Fibroblast of gingiva (primary cell): ENCODE results near the gene TAP2.

Experiments
- DNase-seq: peaks from one replicate; pipeline ENCODE4 v3.0.0-alpha.2; 2011; ENCODE audit warnings: low read depth

TAP2 gene

GRCh38 chr6:32792901-32793435, 45.6 kb downstream of the TAP2 start:
- DNase-seq: no peak

GRCh38 chr6:32790306-32790705, 48.2 kb downstream of the TAP2 start:
- DNase-seq: no peak
